IMR-90 (cell line): ENCODE measurements around the gene SH2D7. TPM values are rescaled to one million over a fixed set of nuclear protein-coding genes. Genes with fewer than 3 reads are reported as not detected.
A peak's percentile ranks its signal among the peaks of the same experiment; 100 is the strongest.

Source experiments
- ATAC-seq: fragments of 200-7000 bp; cut with Tn5 transposase; 2 replicates; pipeline ENCODE4 v1.9.1; 2020; ENCODE audit warnings: low read depth, mild to moderate bottlenecking, moderate library complexity
- BruUV-seq: library from RNA; stranded (reverse); fragments of 400-500 nt; replicated peaks from 2 replicates; lab custom pipeline; 2021; lab: Mats Ljungman, UMichigan
- CTCF ChIA-PET: fragments of 300-600 bp; formaldehyde crosslinking; extraction: SDS; loops from one replicate; lab custom pipeline; 2021; ENCODE audit warnings: antibody characterized with exemption; lab: Yijun Ruan, JAX
- POLR2A ChIA-PET: fragments of 300-600 bp; sonication (Branson Sonifier 250); formaldehyde crosslinking; loops from one replicate; lab custom pipeline; 2022; ENCODE audit warnings: antibody characterized with exemption; ENCODE audit not compliant: unreplicated experiment; lab: Charles Lee
- DNase-seq: peaks from one replicate; pipeline ENCODE4 v3.0.0; 2013
- H2AFZ ChIP-seq: replicated peaks from 2 replicates; pipeline ENCODE3; 2013; ENCODE audit warnings: low read length, mild to moderate bottlenecking; ENCODE audit not compliant: poor library complexity
- H2AK5ac ChIP-seq: 2 replicates; pipeline ENCODE4 v1.6.1; 2013; ENCODE audit warnings: low read depth, low read length, inconsistent platforms
- H2AK9ac ChIP-seq: replicated peaks from 2 replicates; pipeline ENCODE3; 2013; ENCODE audit warnings: mild to moderate bottlenecking, low read depth, low read length, moderate library complexity; ENCODE audit not compliant: poor library complexity
- H2BK120ac ChIP-seq: 2 replicates; pipeline ENCODE4 v1.6.1; 2013; ENCODE audit warnings: low read depth, low read length, inconsistent platforms
- H2BK15ac ChIP-seq: 3 replicates; pipeline ENCODE4 v1.6.1; 2013; ENCODE audit warnings: low read depth, low read length, inconsistent platforms
- H2BK20ac ChIP-seq: 2 replicates; pipeline ENCODE4 v1.6.1; 2013; ENCODE audit warnings: low read depth, mild to moderate bottlenecking, inconsistent platforms, low read length, moderate library complexity
- H2BK5ac ChIP-seq: 2 replicates; pipeline ENCODE4 v1.6.1; 2013; ENCODE audit warnings: mild to moderate bottlenecking, low read depth, low read length, inconsistent platforms; ENCODE audit not compliant: poor library complexity, severe bottlenecking
- H3K14ac ChIP-seq: replicated peaks from 2 replicates; pipeline ENCODE4 v1.6.1; 2013; ENCODE audit warnings: low read depth, low read length, inconsistent platforms
- H3K18ac ChIP-seq: 2 replicates; pipeline ENCODE4 v1.6.1; 2013; ENCODE audit warnings: low read depth, low read length, control low read depth
- H3K23ac ChIP-seq: 2 replicates; pipeline ENCODE4 v1.6.1; 2013; ENCODE audit warnings: low read depth, low read length, inconsistent platforms
- H3K27ac ChIP-seq: 2 replicates; pipeline ENCODE4 v1.5.1; 2013; ENCODE audit warnings: mild to moderate bottlenecking, control low read depth, low read length; ENCODE audit not compliant: insufficient read depth
- H3K27me3 ChIP-seq: 2 replicates; pipeline ENCODE4 v1.6.1; 2013; ENCODE audit warnings: low read length; ENCODE audit not compliant: control insufficient read depth, insufficient read depth
- H3K36me3 ChIP-seq: 2 replicates; pipeline ENCODE4 v1.6.1; 2013; ENCODE audit warnings: low read length, mixed read lengths; ENCODE audit not compliant: control insufficient read depth, insufficient read depth
- H3K4ac ChIP-seq: 2 replicates; pipeline ENCODE4 v1.6.1; 2013; ENCODE audit warnings: low read depth, low read length, inconsistent platforms
- H3K4me1 ChIP-seq: 2 replicates; pipeline ENCODE4 v1.6.1; 2013; ENCODE audit warnings: low read length, mixed read lengths; ENCODE audit not compliant: control insufficient read depth, insufficient read depth
- H3K4me2 ChIP-seq: 2 replicates; pipeline ENCODE4 v1.6.1; 2013; ENCODE audit warnings: low read depth, mild to moderate bottlenecking, control low read depth, low read length, moderate library complexity
- H3K4me3 ChIP-seq: 2 replicates; pipeline ENCODE4 v1.5.1; 2013; ENCODE audit warnings: low read depth, mild to moderate bottlenecking, control low read depth, low read length, moderate library complexity; ENCODE audit not compliant: insufficient read depth
- H3K56ac ChIP-seq: 2 replicates; pipeline ENCODE4 v1.6.1; 2013; ENCODE audit warnings: low read length, inconsistent platforms; ENCODE audit not compliant: insufficient read depth; ENCODE audit errors: extremely low read depth
- H3K79me1 ChIP-seq, 2 experiments: 2 replicates each; pipeline ENCODE4 v1.6.1; 2013; ENCODE audit warnings: low read length in 2 of 2, inconsistent platforms in 1 of 2, low read depth in 1 of 2
- H3K9ac ChIP-seq: 2 replicates; pipeline ENCODE4 v1.6.1; 2013; ENCODE audit warnings: low read depth, low read length, control low read depth
- H3K9me1 ChIP-seq: 2 replicates; pipeline ENCODE4 v1.6.1; 2013; ENCODE audit warnings: low read length, inconsistent platforms; ENCODE audit not compliant: insufficient read depth
- H3K9me3 ChIP-seq: 2 replicates; pipeline ENCODE4 v1.6.1; 2013; ENCODE audit warnings: low read length; ENCODE audit not compliant: control insufficient read depth, insufficient read depth
- H4K20me1 ChIP-seq: 2 replicates; pipeline ENCODE4 v1.6.1; 2013; ENCODE audit warnings: low read length, inconsistent platforms; ENCODE audit not compliant: insufficient read depth
- H4K5ac ChIP-seq: 2 replicates; pipeline ENCODE4 v1.6.1; 2013; ENCODE audit warnings: mild to moderate bottlenecking, low read depth, low read length, control low read depth
- H4K8ac ChIP-seq, 2 experiments: 2 replicates each; pipeline ENCODE4 v1.6.1; 2013; ENCODE audit warnings: low read depth in 2 of 2, low read length in 2 of 2, control low read depth in 1 of 2, inconsistent platforms in 1 of 2
- H4K91ac ChIP-seq: 2 replicates; pipeline ENCODE4 v1.6.1; 2013; ENCODE audit warnings: low read depth, low read length, inconsistent platforms; ENCODE audit not compliant: insufficient read depth
- BHLHE40 ChIP-seq: fragments of 150-350 bp; IDR thresholded peaks from 2 replicates; pipeline ENCODE4 v1.6.1; 2016; ENCODE audit warnings: mild to moderate bottlenecking, low read depth, low read length
- CEBPB ChIP-seq: IDR thresholded peaks from 2 replicates; pipeline ENCODE4 v1.6.1; 2012; ENCODE audit warnings: low read depth, low read length, improper control_type of control experiment
- CHD1 ChIP-seq: IDR thresholded peaks from 2 replicates; pipeline ENCODE4 v1.6.1; 2012; ENCODE audit warnings: low read depth, low read length, improper control_type of control experiment
- ELK1 ChIP-seq: fragments of 150-350 bp; IDR thresholded peaks from 2 replicates; pipeline ENCODE4 v1.6.1; 2016; ENCODE audit warnings: low read depth, mild to moderate bottlenecking, low read length, moderate library complexity, borderline replicate concordance
- FOS ChIP-seq: fragments of 150-350 bp; IDR thresholded peaks from 2 replicates; pipeline ENCODE4 v1.6.1; 2016; ENCODE audit warnings: low read depth, low read length
- MAFK ChIP-seq: IDR thresholded peaks from 2 replicates; pipeline ENCODE4 v1.6.1; 2012; ENCODE audit warnings: low read depth, low read length, improper control_type of control experiment
- MXI1 ChIP-seq: IDR thresholded peaks from 2 replicates; pipeline ENCODE4 v1.6.1; 2012; ENCODE audit warnings: low read depth, mild to moderate bottlenecking, low read length, moderate library complexity, borderline replicate concordance
- RAD21 ChIP-seq: IDR thresholded peaks from 2 replicates; pipeline ENCODE4 v1.6.1; 2012; ENCODE audit warnings: low read length, improper control_type of control experiment
- SMC3 ChIP-seq: fragments of 150-350 bp; IDR thresholded peaks from 2 replicates; pipeline ENCODE4 v1.6.1; 2016; ENCODE audit warnings: low read depth, mild to moderate bottlenecking, antibody characterized with exemption, low read length, moderate library complexity
- USF2 ChIP-seq: fragments of 150-350 bp; IDR thresholded peaks from 2 replicates; pipeline ENCODE4 v1.6.1; 2017; ENCODE audit warnings: mild to moderate bottlenecking, antibody characterized with exemption, low read length, low read depth
- WGBS, 2 experiments: methylation state at CpG; one replicate each; pipeline versions ENCODE4 v1.1.5 to v1.1.7; 2013; ENCODE audit warnings: missing lambda C conversion rate in 2 of 2; ENCODE audit not compliant: insufficient read length in 1 of 2; ENCODE audit errors: extremely low coverage in 2 of 2; 5-methylcytosine and 5-hydroxymethylcytosine counted together
- dilution Hi-C: fragments of 300-500 bp; cut with HindIII; formaldehyde crosslinking; loops from one replicate; pipeline ENCODE4 v1.14.3; 2018; ENCODE audit warnings: low sequenced_read_pairs; ENCODE audit not compliant: unreplicated experiment
- in situ Hi-C: fragments of 300-500 bp; cut with MboI; formaldehyde crosslinking; loops from 3 replicates; pipeline ENCODE4 v1.14.3; 2019; ENCODE audit warnings: low sequenced_read_pairs, inconsistent platforms, mixed read lengths
- intact Hi-C: fragments of 100-400 bp; cut with micrococcal nuclease; formaldehyde crosslinking; loops from 2 replicates; pipeline ENCODE4 v1.10.0; 2022
- polyA plus RNA-seq, 3 experiments: library from polyadenylated mRNA; depleted of rRNA; stranded (reverse); fragments of >200 nt; gene quantifications; 2 replicates each; pipeline ENCODE4 v1.2.3, GENCODE V29; 2012; ENCODE audit warnings: low replicate concordance in 1 of 3
- total RNA-seq: library from RNA; depleted of rRNA; stranded (reverse); fragments of >200 nt; gene quantifications from 2 replicates; pipeline ENCODE4 v1.2.3, GENCODE V29; 2012

The SH2D7 gene
- total and polyA plus RNA-seq, 2 of the 4 experiments (the other 2 are of a cell fraction): not detected

- Histone ChIP-seq H2BK5ac (no peak overlapping the region), H3K9me1 (peaks cover 3% of the 10 kb centered on the region), H3K23ac (no peak overlapping the region), H2AK5ac (no peak overlapping the region), H4K20me1 (0 out of 2 replicates have a peak, but pooled peaks cover 6% of the 10 kb centered on the region), H3K27ac (no peak overlapping the region), H2AFZ (peak overlapping the region; percentile 96), H3K36me3 (no peaks in the 10 kb centered on the region), H3K4ac (no peak overlapping the region), H2BK15ac (no peak overlapping the region), H3K27me3 (no peaks in the 10 kb centered on the region; the same call in 1 of the 2 replicates), H3K9me3 (no peaks in the 10 kb centered on the region), H3K4me3 (peak overlapping the region; percentile 63), H3K18ac (no peak overlapping the region), H3K56ac (no peak overlapping the region), H3K4me2 (no peak overlapping the region), H3K4me1 (peaks cover 4% of the 10 kb centered on the region), H3K9ac (no peak overlapping the region), H3K79me1 (no peaks in the 10 kb centered on the region), H4K91ac (no peak overlapping the region), H2BK20ac (no peak overlapping the region), H2BK120ac (no peak overlapping the region), H3K14ac (no peak overlapping the region), H4K5ac (no peak overlapping the region), H4K8ac (no peak overlapping the region), H2AK9ac (no peak overlapping the region)
- WGBS, 2 experiments: 18% methylated on average over 31 of the region's 51 CpGs; no CpG with 5 or more reads in 1 of the 2 experiments
- CTCF ChIA-PET: interaction anchor here (0.5 to 1.8 kb wide), 4 partner anchors 9 to 110 kb away, joined by 3 to 4 read pairs (median 3); no protein-coding TSS in a partner anchor
- intact Hi-C loops: loop anchor here (5.0 kb wide), 1 partner anchor 112 kb away; no protein-coding TSS in a partner anchor
- dilution Hi-C loops: no loop called here
- TF ChIP-seq ELK1: no peak
- TF ChIP-seq RAD21: no peak
- TF ChIP-seq FOS: no peak
- TF ChIP-seq CHD1: no peak
- no peak for TF ChIP-seq MAFK
- TF ChIP-seq MXI1: no peak
- TF ChIP-seq BHLHE40: no peak
- TF ChIP-seq CEBPB: no peak
- no peak for TF ChIP-seq SMC3
- no peak for TF ChIP-seq USF2
- no TSS peak for BruUV-seq
- in situ Hi-C loops: no loop called here
- ATAC-seq: peak; percentile 46
- POLR2A ChIA-PET: no interaction called here
- DNase-seq: no peak
Observed at GRCh38 chr15:78130466-78131294, 38.3 kb downstream of the SH2D7 start.
